Hematopoietic multipotent progenitor cell treated with erythropoietin and hydrocortisone succinate and interleukin-3 and kit ligand, for 8 days (in vitro differentiated cells): ENCODE data around the gene SLC2A2.

Source experiments
- DNase-seq: peaks from one replicate; pipeline ENCODE4 v3.0.0-alpha.2; 2015

Gene SLC2A2

GRCh38 chr3:171026597-171027293 lies at the start of gene SLC2A2:
TSS of gene SLC2A2 (minus strand) at chr3:171026720. CDS start at chr3:171026670, 50 bp downstream.
- no peak for DNase-seq

- no peak for DNase-seq
Measured at GRCh38 chr3:171072432-171072831, 45.9 kb upstream of the SLC2A2 start.

GRCh38 chr3:171068658-171069057 lies 42.1 kb upstream of the SLC2A2 start:
- no peak for DNase-seq

- DNase-seq = no peak
Measured at GRCh38 chr3:171066206-171066605, 39.7 kb upstream of the SLC2A2 start.

- DNase-seq = no peak
Measured at GRCh38 chr3:171065732-171066131, 39.2 kb upstream of the SLC2A2 start.

- DNase-seq = no peak
Measured at GRCh38 chr3:171064461-171064860, 37.9 kb upstream of the SLC2A2 start.

GRCh38 chr3:171061749-171062148 lies 35.2 kb upstream of the SLC2A2 start:
- DNase-seq = no peak

- DNase-seq = no peak
Measured at GRCh38 chr3:171059978-171060377, 33.5 kb upstream of the SLC2A2 start.

GRCh38 chr3:171058873-171059603 lies 32.5 kb upstream of the SLC2A2 start:
- DNase-seq = no peak

- no peak for DNase-seq
Measured at GRCh38 chr3:171058058-171058457, 31.5 kb upstream of the SLC2A2 start.

- DNase-seq = no peak
Measured at GRCh38 chr3:171057072-171057471, 30.6 kb upstream of the SLC2A2 start.

GRCh38 chr3:171056528-171056927 lies 30.0 kb upstream of the SLC2A2 start:
- no peak for DNase-seq

- DNase-seq = no peak
Measured at GRCh38 chr3:171055336-171056178, 29.0 kb upstream of the SLC2A2 start.

GRCh38 chr3:171054921-171055320 lies 28.4 kb upstream of the SLC2A2 start:
- DNase-seq = no peak

- DNase-seq = no peak
Measured at GRCh38 chr3:171054231-171054630, 27.7 kb upstream of the SLC2A2 start.

GRCh38 chr3:171049861-171050444 lies 23.4 kb upstream of the SLC2A2 start:
- DNase-seq = peak; percentile 66

- DNase-seq = no peak
Measured at GRCh38 chr3:171046760-171047159, 20.2 kb upstream of the SLC2A2 start.

GRCh38 chr3:171044835-171045793 lies 18.6 kb upstream of the SLC2A2 start:
- DNase-seq = no peak

- no peak for DNase-seq
Measured at GRCh38 chr3:171044384-171044783, 17.9 kb upstream of the SLC2A2 start.

- DNase-seq = no peak
Measured at GRCh38 chr3:171039674-171040073, 13.2 kb upstream of the SLC2A2 start.

- peak; percentile 6 for DNase-seq
Measured at GRCh38 chr3:171038342-171038741, 11.8 kb upstream of the SLC2A2 start.

- DNase-seq = no peak
Measured at GRCh38 chr3:171028779-171029232, 2.3 kb upstream of the SLC2A2 start.
